Mesenchymal stem cell (in vitro differentiated cells and primary cell): ENCODE data around the gene CNOT6.

Source experiments
- DNase-seq: peaks from one replicate; pipeline ENCODE4 v3.0.0-alpha.2; 2013
- H2AFZ ChIP-seq: one replicate; pipeline ENCODE4 v1.6.1; 2013; ENCODE audit warnings: low read depth, mild to moderate bottlenecking, control low read depth, inconsistent platforms, low read length, moderate library complexity
- H2AK5ac ChIP-seq: 2 replicates; pipeline ENCODE4 v1.6.1; 2013; ENCODE audit warnings: low read length, moderate library complexity, mild to moderate bottlenecking, inconsistent platforms; ENCODE audit not compliant: severe bottlenecking
- H2BK120ac ChIP-seq: one replicate; pipeline ENCODE4 v1.6.1; 2013; ENCODE audit warnings: low read depth, mild to moderate bottlenecking, inconsistent platforms, low read length, moderate library complexity
- H2BK12ac ChIP-seq, 2 experiments: one replicate each; pipeline ENCODE4 v1.6.1; 2013; ENCODE audit warnings: inconsistent platforms in 2 of 2, low read length in 2 of 2, mild to moderate bottlenecking in 2 of 2, moderate library complexity in 2 of 2, control low read depth in 1 of 2
- H2BK15ac ChIP-seq: one replicate; pipeline ENCODE4 v1.6.1; 2013; ENCODE audit warnings: mild to moderate bottlenecking, low read depth, inconsistent platforms; ENCODE audit not compliant: poor library complexity, severe bottlenecking
- H2BK5ac ChIP-seq: 2 replicates; pipeline ENCODE4 v1.6.1; 2013; ENCODE audit warnings: low read depth, mild to moderate bottlenecking, low read length, control low read depth, inconsistent platforms; ENCODE audit not compliant: poor library complexity, severe bottlenecking
- H3K14ac ChIP-seq, 2 experiments: one replicate each; pipeline ENCODE4 v1.6.1; 2013; ENCODE audit warnings: inconsistent platforms in 2 of 2, low read length in 2 of 2, control low read depth in 1 of 2, mild to moderate bottlenecking in 1 of 2, moderate library complexity in 1 of 2
- H3K18ac ChIP-seq, 2 experiments: one replicate each; pipeline ENCODE4 v1.6.1; 2013; ENCODE audit warnings: inconsistent platforms in 2 of 2, low read length in 2 of 2, control low read depth in 1 of 2, low read depth in 1 of 2, mild to moderate bottlenecking in 1 of 2
- H3K23ac ChIP-seq, 2 experiments: one replicate each; pipeline ENCODE4 v1.6.1; 2013; ENCODE audit warnings: inconsistent platforms in 2 of 2, low read length in 2 of 2, mild to moderate bottlenecking in 2 of 2, moderate library complexity in 2 of 2, control low read depth in 1 of 2
- H3K27ac ChIP-seq: 2 replicates; pipeline ENCODE4 v1.5.1; 2013; ENCODE audit warnings: mild to moderate bottlenecking, moderate library complexity, low read length, control low read depth, inconsistent platforms; ENCODE audit not compliant: poor library complexity, severe bottlenecking
- H3K27me3 ChIP-seq, 2 experiments: 2 replicates each; pipeline versions ENCODE4 v1.6.1 to v1.7.0; 2013; ENCODE audit warnings: low read length in 2 of 2, mild to moderate bottlenecking in 2 of 2, moderate library complexity in 2 of 2, control low read depth in 1 of 2, inconsistent platforms in 1 of 2; ENCODE audit not compliant: control insufficient read depth in 1 of 2, insufficient read depth in 1 of 2
- H3K36me3 ChIP-seq, 2 experiments: 2 replicates each; pipeline versions ENCODE4 v1.6.1 to v1.7.0; 2013; ENCODE audit warnings: low read length in 2 of 2, control low read depth in 1 of 2, inconsistent platforms in 1 of 2, low read depth in 1 of 2, mild to moderate bottlenecking in 1 of 2; ENCODE audit not compliant: insufficient read depth in 2 of 2, control insufficient read depth in 1 of 2
- H3K4ac ChIP-seq, 2 experiments: one replicate each; pipeline ENCODE4 v1.6.1; 2013; ENCODE audit warnings: inconsistent platforms in 2 of 2, low read length in 2 of 2, mild to moderate bottlenecking in 2 of 2, moderate library complexity in 2 of 2, control low read depth in 1 of 2, low read depth in 1 of 2
- H3K4me1 ChIP-seq: 2 replicates; pipeline ENCODE4 v1.6.1; 2013; ENCODE audit warnings: low read depth, low read length, control low read depth; ENCODE audit not compliant: control insufficient read depth, insufficient read depth
- H3K4me2 ChIP-seq: 2 replicates; pipeline ENCODE4 v1.6.1; 2013; ENCODE audit warnings: low read length, mild to moderate bottlenecking, inconsistent platforms; ENCODE audit not compliant: poor library complexity, severe bottlenecking
- H3K4me3 ChIP-seq, 2 experiments: 2 replicates each; pipeline versions ENCODE4 v1.5.1 to v1.7.0; 2013; ENCODE audit warnings: low read length in 2 of 2, mild to moderate bottlenecking in 2 of 2, control low read depth in 1 of 2, low read depth in 1 of 2; ENCODE audit not compliant: insufficient read depth in 1 of 2
- H3K79me1 ChIP-seq: replicated peaks from 2 replicates; pipeline ENCODE4 v1.6.1; 2013; ENCODE audit warnings: mild to moderate bottlenecking, control low read depth, low read length, inconsistent platforms; ENCODE audit not compliant: poor library complexity, severe bottlenecking
- H3K9ac ChIP-seq: 2 replicates; pipeline ENCODE4 v1.7.0; 2013; ENCODE audit warnings: mild to moderate bottlenecking, low read length, moderate library complexity
- H3K9me3 ChIP-seq: 2 replicates; pipeline ENCODE4 v1.7.0; 2013; ENCODE audit warnings: mild to moderate bottlenecking, low read length; ENCODE audit not compliant: control insufficient read depth
- H4K8ac ChIP-seq: one replicate; pipeline ENCODE4 v1.6.1; 2013; ENCODE audit warnings: inconsistent platforms, mild to moderate bottlenecking, low read length, moderate library complexity
- H4K91ac ChIP-seq: one replicate; pipeline ENCODE4 v1.6.1; 2013; ENCODE audit warnings: mild to moderate bottlenecking, low read length, inconsistent platforms
- WGBS: methylation state at CpG from one replicate; pipeline ENCODE4 v1.1.7; 2013; ENCODE audit warnings: mixed read lengths; 5-methylcytosine and 5-hydroxymethylcytosine counted together

Gene CNOT6

GRCh38 chr5:180541710-180542109, 47.5 kb downstream of the CNOT6 start:
- Histone ChIP-seq H3K4me2 (no peak overlapping the region), H3K18ac (no peak overlapping the region), H4K91ac (no peak overlapping the region), H3K27ac (no peak overlapping the region), H3K9ac (no peak overlapping the region), H3K4ac (no peak overlapping the region), H3K79me1 (peaks cover 7% of the 10 kb centered on the region), H3K9me3 (no peaks in the 10 kb centered on the region), H3K27me3 (no peaks in the 10 kb centered on the region), H2BK15ac (no peak overlapping the region), H3K23ac (no peak overlapping the region), H3K4me3 (no peak overlapping the region), H2BK120ac (no peak overlapping the region), H3K4me1 (no peaks in the 10 kb centered on the region), H3K14ac (no peak overlapping the region), H2AFZ (no peak overlapping the region), H2AK5ac (no peak overlapping the region), H3K36me3 (peaks cover 6 to 26% of the 10 kb centered on the region in 2 experiments), H2BK12ac (no peak overlapping the region), H2BK5ac (no peak overlapping the region), H4K8ac (no peak overlapping the region)
- 100% methylated on average over 9 of the region's 9 CpGs for WGBS
- DNase-seq: no peak

- Histone ChIP-seq H3K27me3 (no peaks in the 10 kb centered on the region), H2BK15ac (no peak overlapping the region), H3K9ac (no peak overlapping the region), H2AFZ (no peak overlapping the region), H3K18ac (no peak overlapping the region), H2BK5ac (no peak overlapping the region), H3K79me1 (peaks cover 15% of the 10 kb centered on the region), H3K23ac (no peak overlapping the region), H3K27ac (no peak overlapping the region), H3K36me3 (peaks cover 11 to 31% of the 10 kb centered on the region in 2 experiments), H3K4me2 (no peak overlapping the region), H3K9me3 (no peaks in the 10 kb centered on the region), H2AK5ac (no peak overlapping the region), H4K8ac (no peak overlapping the region), H3K4me3 (no peak overlapping the region), H2BK12ac (no peak overlapping the region), H4K91ac (no peak overlapping the region), H3K4me1 (no peaks in the 10 kb centered on the region), H2BK120ac (no peak overlapping the region), H3K14ac (no peak overlapping the region), H3K4ac (no peak overlapping the region)
- DNase-seq: no peak
- 86% methylated on average over 1 of the region's 3 CpGs for WGBS
Observed at GRCh38 chr5:180545248-180545647, 51.1 kb downstream of the CNOT6 start.

GRCh38 chr5:180548563-180548962, 54.4 kb downstream of the CNOT6 start:
- no peak overlapping the region for H4K8ac ChIP-seq
- H2BK15ac ChIP-seq: no peak overlapping the region
- no peak overlapping the region for H3K18ac ChIP-seq
- DNase-seq: no peak
- H3K4me3 ChIP-seq: no peak overlapping the region
- no peak overlapping the region for H3K14ac ChIP-seq
- no peak overlapping the region for H4K91ac ChIP-seq
- WGBS: 92% methylated on average over 1 of the region's 3 CpGs
- H3K27me3 ChIP-seq: no peaks in the 10 kb centered on the region
- no peak overlapping the region for H2AK5ac ChIP-seq
- H3K79me1 ChIP-seq: peaks cover 22% of the 10 kb centered on the region
- peaks cover 11 to 39% of the 10 kb centered on the region in 2 experiments for H3K36me3 ChIP-seq
- H3K9ac ChIP-seq: no peak overlapping the region
- no peaks in the 10 kb centered on the region for H3K9me3 ChIP-seq
- H2BK120ac ChIP-seq: no peak overlapping the region
- H2AFZ ChIP-seq: no peak overlapping the region
- no peak overlapping the region for H3K4ac ChIP-seq
- no peak overlapping the region for H2BK5ac ChIP-seq
- no peaks in the 10 kb centered on the region for H3K4me1 ChIP-seq
- H2BK12ac ChIP-seq: no peak overlapping the region
- no peak overlapping the region for H3K23ac ChIP-seq
- H3K27ac ChIP-seq: no peak overlapping the region
- no peak overlapping the region for H3K4me2 ChIP-seq

DNA sequence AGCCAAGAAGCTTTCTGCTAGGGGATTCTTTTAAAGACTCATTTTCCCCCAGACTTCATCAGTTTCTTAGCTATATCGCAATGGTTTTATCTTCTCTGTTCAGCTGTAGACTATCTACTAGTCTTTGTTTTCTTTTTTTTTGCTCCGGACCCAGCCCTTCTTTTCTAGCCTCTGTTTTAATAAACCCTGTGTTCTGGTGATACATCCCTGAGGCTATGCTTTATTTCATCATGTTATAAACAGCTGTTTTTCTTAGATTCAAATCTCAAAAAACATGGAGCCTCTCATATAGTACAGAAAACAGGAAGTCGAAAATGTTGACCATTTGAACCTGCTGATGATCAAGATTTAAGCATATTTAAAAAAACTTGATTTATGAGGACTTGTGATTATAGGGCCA, 59.4 kb downstream of the CNOT6 start:
- no peak overlapping the region for H3K9ac ChIP-seq
- no peak overlapping the region for H3K23ac ChIP-seq
- no peak overlapping the region for H2AK5ac ChIP-seq
- H3K4me2 ChIP-seq: no peak overlapping the region
- H3K4me1 ChIP-seq: no peaks in the 10 kb centered on the region
- no peak overlapping the region for H2BK15ac ChIP-seq
- peaks cover 21 to 58% of the 10 kb centered on the region in 2 experiments for H3K36me3 ChIP-seq
- no peak overlapping the region for H4K8ac ChIP-seq
- no peaks in the 10 kb centered on the region for H3K27me3 ChIP-seq
- no peak overlapping the region for H3K27ac ChIP-seq
- H3K4ac ChIP-seq: no peak overlapping the region
- H3K9me3 ChIP-seq: no peaks in the 10 kb centered on the region
- H2BK120ac ChIP-seq: no peak overlapping the region
- no peak overlapping the region for H2BK12ac ChIP-seq
- no peak overlapping the region for H2AFZ ChIP-seq
- DNase-seq: no peak
- H3K14ac ChIP-seq: no peak overlapping the region
- 75% methylated on average over 1 of the region's 3 CpGs for WGBS
- H4K91ac ChIP-seq: no peak overlapping the region
- no peak overlapping the region for H2BK5ac ChIP-seq
- H3K18ac ChIP-seq: no peak overlapping the region
- H3K4me3 ChIP-seq: no peak overlapping the region
- H3K79me1 ChIP-seq: peaks cover 28% of the 10 kb centered on the region
